Endothelial cell (in vitro differentiated cells): ENCODE measurements around the gene AGPAT4. TPM values are rescaled to one million over a fixed set of nuclear protein-coding genes. Genes with fewer than 3 reads are reported as not detected.

ENCODE experiments used
- DNase-seq: peaks from one replicate; pipeline ENCODE4 v3.0.0; 2021; ENCODE audit warnings: low spot score
- H3K27ac Mint-ChIP-seq: one replicate; pipeline ENCODE4 v1.8.0; 2021; ENCODE audit warnings: mixed read lengths, inconsistent platforms; ENCODE audit not compliant: unreplicated experiment
- H3K27me3 Mint-ChIP-seq: one replicate; pipeline ENCODE4 v1.8.0; 2021; ENCODE audit warnings: mild to moderate bottlenecking, moderate library complexity, mixed read lengths, inconsistent platforms; ENCODE audit not compliant: unreplicated experiment
- H3K36me3 Mint-ChIP-seq: one replicate; pipeline ENCODE4 v1.8.0; 2021; ENCODE audit warnings: mild to moderate bottlenecking, low read depth, mixed read lengths, inconsistent platforms; ENCODE audit not compliant: unreplicated experiment
- H3K4me1 Mint-ChIP-seq: one replicate; pipeline ENCODE4 v1.8.0; 2021; ENCODE audit warnings: mild to moderate bottlenecking, mixed read lengths, inconsistent platforms; ENCODE audit not compliant: unreplicated experiment
- H3K4me3 Mint-ChIP-seq: one replicate; pipeline ENCODE4 v1.8.0; 2021; ENCODE audit warnings: mild to moderate bottlenecking, mixed read lengths, inconsistent platforms; ENCODE audit not compliant: unreplicated experiment
- H3K9me3 Mint-ChIP-seq: one replicate; pipeline ENCODE4 v1.8.0; 2021; ENCODE audit warnings: mixed read lengths, inconsistent platforms; ENCODE audit not compliant: unreplicated experiment
- CTCF ChIP-seq: fragments of 200-600 bp; sonication (generic); IDR thresholded peaks from one replicate; pipeline ENCODE4 v1.5.0; 2021; ENCODE audit warnings: antibody characterized with exemption; ENCODE audit not compliant: unreplicated experiment
- total RNA-seq: library from RNA; stranded (reverse); fragmentation: NEBNext Ultra II Directional; extraction: Animal tissue kit (Norgen Biotek cat#: 25700); gene quantifications from one replicate; pipeline ENCODE4 v1.2.1, GENCODE V29; 2021; ENCODE audit not compliant: unreplicated experiment

The AGPAT4 gene
- total RNA-seq, 1 donor from 2014 or later = 25.2 TPM

DNA sequence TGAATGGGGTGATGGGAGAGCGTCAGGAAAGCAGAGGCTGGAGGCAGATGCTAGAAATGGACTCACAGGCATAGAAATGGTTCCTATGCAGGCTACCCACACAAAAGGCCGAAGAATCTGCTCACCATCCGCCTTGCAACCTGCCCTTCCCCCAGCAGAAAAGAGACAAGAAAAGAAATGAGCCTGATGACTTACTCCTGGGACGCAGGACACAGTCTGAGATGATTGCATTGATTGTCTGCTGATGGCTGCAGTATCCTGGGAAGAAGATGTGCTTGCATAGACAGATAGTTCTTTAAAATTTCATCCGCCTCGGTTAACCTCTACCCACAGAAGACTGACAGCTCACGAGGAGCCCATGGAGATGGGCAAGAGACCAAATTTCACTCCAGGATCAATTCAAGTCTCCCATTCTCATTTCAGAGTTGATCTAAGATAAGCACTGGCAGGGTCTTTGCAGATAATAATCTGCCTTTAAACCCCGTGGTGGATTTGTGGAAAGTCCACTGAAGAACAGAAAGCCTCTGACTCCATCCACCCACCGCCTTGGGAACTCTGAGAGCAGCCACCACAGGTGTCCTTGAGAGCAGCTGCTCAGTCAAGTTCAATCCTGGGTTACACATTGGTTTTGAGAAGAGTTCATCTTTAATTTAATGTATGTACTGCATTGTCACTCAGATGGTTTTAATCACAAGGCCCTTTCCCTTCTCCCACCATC lies 7.2 kb downstream of the AGPAT4 start:
- H3K27ac Mint-ChIP-seq = no peak overlapping the region
- H3K9me3 Mint-ChIP-seq = no peaks in the 10 kb centered on the region
- TF ChIP-seq CTCF = no peak
- peaks cover 24% of the 10 kb centered on the region for H3K36me3 Mint-ChIP-seq
- peaks cover 6% of the 10 kb centered on the region for H3K27me3 Mint-ChIP-seq
- H3K4me1 Mint-ChIP-seq = peaks cover 5% of the 10 kb centered on the region
- DNase-seq = no peak
- no peak overlapping the region for H3K4me3 Mint-ChIP-seq

DNA sequence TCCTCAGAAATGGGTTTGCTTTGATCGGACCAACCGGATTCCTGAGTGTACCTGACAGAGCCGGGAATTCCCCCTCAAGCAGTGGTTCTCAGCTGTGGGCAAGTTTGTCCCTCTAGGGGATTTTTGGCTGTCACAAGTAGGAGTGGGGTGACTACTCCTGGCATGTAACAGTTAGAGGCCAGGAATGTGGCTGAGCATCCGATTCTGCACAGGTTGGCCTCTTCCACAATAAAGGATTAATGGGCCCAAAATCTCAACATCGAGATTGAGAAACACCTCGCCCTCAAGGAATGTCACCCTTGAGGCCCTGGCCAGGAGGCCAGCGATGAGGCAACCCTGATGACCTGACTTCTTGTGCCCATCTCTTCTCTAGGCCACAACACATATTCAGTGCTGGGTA lies 7.9 kb downstream of the AGPAT4 start:
- Mint-ChIP-seq H3K4me3 (no peak overlapping the region), H3K27me3 (peaks cover 7% of the 10 kb centered on the region), H3K27ac (no peak overlapping the region), H3K4me1 (peaks cover 5% of the 10 kb centered on the region), H3K9me3 (no peaks in the 10 kb centered on the region), H3K36me3 (peaks cover 31% of the 10 kb centered on the region)
- no peak for DNase-seq
- TF ChIP-seq CTCF = no peak

- Mint-ChIP-seq H3K27ac (no peak overlapping the region), H3K36me3 (peaks cover 33% of the 10 kb centered on the region), H3K27me3 (peaks cover 8% of the 10 kb centered on the region), H3K4me3 (no peak overlapping the region), H3K9me3 (no peaks in the 10 kb centered on the region), H3K4me1 (peaks cover 5% of the 10 kb centered on the region)
- DNase-seq = no peak
- no peak for TF ChIP-seq CTCF
These were observed 8.3 kb downstream of the AGPAT4 start for GRCh38 chr6:161265554-161265953.

DNA sequence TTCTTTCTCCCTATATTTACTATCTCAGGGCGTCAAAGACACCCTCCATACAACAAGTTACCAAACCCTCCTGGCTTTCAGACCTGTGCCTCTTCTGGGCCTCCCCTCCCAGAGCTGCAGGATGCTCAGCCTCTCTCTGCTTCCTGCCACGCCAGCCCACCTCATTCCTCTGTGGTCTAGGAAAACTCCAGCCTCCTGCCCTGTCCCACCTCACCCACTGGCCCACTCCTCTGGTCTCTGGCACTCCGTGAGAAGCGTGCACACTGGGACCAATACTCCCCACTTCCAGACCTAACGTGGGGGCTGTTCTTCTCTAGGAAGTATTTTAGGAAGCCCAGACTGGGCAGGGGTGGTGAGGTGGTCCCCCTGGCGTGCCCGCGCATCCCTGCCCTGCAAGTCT lies 9.7 kb downstream of the AGPAT4 start:
- Mint-ChIP-seq H3K27ac (no peak overlapping the region), H3K36me3 (peaks cover 35% of the 10 kb centered on the region), H3K9me3 (no peaks in the 10 kb centered on the region), H3K4me1 (peaks cover 5% of the 10 kb centered on the region), H3K4me3 (no peak overlapping the region), H3K27me3 (peaks cover 8% of the 10 kb centered on the region)
- no peak for TF ChIP-seq CTCF
- no peak for DNase-seq

- H3K4me1 Mint-ChIP-seq = peaks cover 17% of the 10 kb centered on the region
- H3K9me3 Mint-ChIP-seq = no peaks in the 10 kb centered on the region
- H3K27me3 Mint-ChIP-seq = peaks cover 4% of the 10 kb centered on the region
- H3K4me3 Mint-ChIP-seq = no peak overlapping the region
- no peak overlapping the region for H3K27ac Mint-ChIP-seq
- no peak for DNase-seq
- peaks cover 32% of the 10 kb centered on the region for H3K36me3 Mint-ChIP-seq
- TF ChIP-seq CTCF = no peak
These were observed 12.0 kb downstream of the AGPAT4 start for GRCh38 chr6:161261816-161262215.
